Fibroblast of lung (primary cell): ENCODE measurements around the gene MORC1. TPM values are rescaled to one million over a fixed set of nuclear protein-coding genes. Genes with fewer than 3 reads are reported as not detected.

Source experiments
- DNase-seq, 2 donors: peaks; one replicate each; pipeline versions ENCODE4 v3.0.0 to v3.0.0-alpha.2; 2010; ENCODE audit warnings: low read depth in 2 of 2
- H2AFZ ChIP-seq: 2 replicates; pipeline ENCODE4 v1.5.1; 2012; ENCODE audit warnings: low read length, control low read depth, inconsistent platforms
- H3K27ac ChIP-seq: 2 replicates; pipeline ENCODE4 v1.5.1; 2011; ENCODE audit warnings: low read length, control low read depth; ENCODE audit not compliant: insufficient read depth
- H3K27me3 ChIP-seq: 2 replicates; pipeline ENCODE4 v1.5.1; 2011; ENCODE audit warnings: mild to moderate bottlenecking, low read length; ENCODE audit not compliant: control insufficient read depth, insufficient read depth
- H3K36me3 ChIP-seq: 2 replicates; pipeline ENCODE4 v1.5.1; 2011; ENCODE audit warnings: low read length; ENCODE audit not compliant: control insufficient read depth, insufficient read depth
- H3K4me1 ChIP-seq: 2 replicates; pipeline ENCODE4 v1.5.1; 2011; ENCODE audit warnings: low read length; ENCODE audit not compliant: control insufficient read depth, insufficient read depth; ENCODE audit errors: extremely low read depth
- H3K4me2 ChIP-seq: 2 replicates; pipeline ENCODE4 v1.5.1; 2011; ENCODE audit warnings: low read length, control low read depth; ENCODE audit not compliant: insufficient read depth; ENCODE audit errors: extremely low read depth
- H3K4me3 ChIP-seq, 4 experiments: fragments of 200-600 bp in 1 of 4; sonication (generic) in 1 of 4; replicated peaks in 1 of 4; 2 replicates each; pipeline ENCODE4 v1.5.1; 2011 to 2016; ENCODE audit warnings: low read length in 4 of 4, low read depth in 3 of 4, mild to moderate bottlenecking in 3 of 4, control low read depth in 2 of 4, inconsistent platforms in 1 of 4, mixed read lengths in 1 of 4; ENCODE audit not compliant: insufficient read depth in 1 of 4; ENCODE audit errors: control extremely low read depth in 1 of 4
- H3K79me2 ChIP-seq: 2 replicates; pipeline ENCODE4 v1.5.1; 2012; ENCODE audit warnings: mild to moderate bottlenecking, low read length, inconsistent platforms; ENCODE audit not compliant: control insufficient read depth, insufficient read depth
- H3K9ac ChIP-seq: 2 replicates; pipeline ENCODE4 v1.5.1; 2011; ENCODE audit warnings: mild to moderate bottlenecking, low read length, control low read depth; ENCODE audit not compliant: insufficient read depth
- H3K9me3 ChIP-seq: 2 replicates; pipeline ENCODE4 v1.5.1; 2012; ENCODE audit warnings: low read depth, low read length; ENCODE audit not compliant: control insufficient read depth, insufficient read depth
- H4K20me1 ChIP-seq: 2 replicates; pipeline ENCODE4 v1.5.1; 2011; ENCODE audit warnings: low read length; ENCODE audit not compliant: control insufficient read depth, insufficient read depth; ENCODE audit errors: extremely low read depth
- CTCF ChIP-seq, 2 donors: IDR thresholded peaks in 1 of 2; conservative IDR thresholded peaks in 1 of 2; 1 replicate in 1 of 2; 2 replicates in 1 of 2; pipeline ENCODE4 v1.5.1; 2011 to 2012; ENCODE audit warnings: low read length in 2 of 2, control low read depth in 1 of 2, inconsistent platforms in 1 of 2, low read depth in 1 of 2, mild to moderate bottlenecking in 1 of 2
- EZH2 ChIP-seq: IDR thresholded peaks from 2 replicates; pipeline ENCODE4 v1.5.1; 2012; ENCODE audit warnings: low read length, control low read depth, mild to moderate bottlenecking; ENCODE audit errors: missing control alignments
- polyA plus RNA-seq, 2 donors: library from polyadenylated mRNA; depleted of rRNA in 1 of 2; stranded (reverse) in 1 of 2; unstranded in 1 of 2; fragments of >200 nt; gene quantifications; 2 replicates each; pipeline ENCODE4 v1.2.1, GENCODE V29; 2011 to 2012; ENCODE audit warnings: missing spikeins in 1 of 2
- total RNA-seq: library from RNA; depleted of rRNA; stranded (reverse); fragments of >200 nt; gene quantifications from 2 replicates; pipeline ENCODE4 v1.2.1, GENCODE V29; 2014

Gene MORC1
- total and polyA plus RNA-seq, 2 donors (not counting 1 experiment from before 2014, with no cell fraction given) = not detected

- TF ChIP-seq CTCF (conservative IDR thresholded peaks at IDR 0.05 in 1 of 2, IDR thresholded peaks at IDR 0.05 in 1 of 2; ENCODE audit: low read depth in 1 of 2, low read length in 2 of 2) (no peak), EZH2 (no peak)
- Histone ChIP-seq H3K9me3 (no peaks in the 10 kb centered on the region), H3K9ac (no peak overlapping the region), H3K27me3 (no peaks in the 10 kb centered on the region), H4K20me1 (no peaks in the 10 kb centered on the region), H3K4me1 (no peaks in the 10 kb centered on the region), H3K27ac (no peak overlapping the region), H3K4me3 (no peak overlapping the region), H2AFZ (no peak overlapping the region), H3K4me2 (no peak overlapping the region), H3K79me2 (no peaks in the 10 kb centered on the region), H3K36me3 (no peaks in the 10 kb centered on the region)
- DNase-seq = no peak
Observed at GRCh38 chr3:108998436-108998835, 119.5 kb downstream of the MORC1 start.

- Histone ChIP-seq H3K4me3 (no peak overlapping the region), H3K9me3 (no peaks in the 10 kb centered on the region), H3K27me3 (no peaks in the 10 kb centered on the region), H3K36me3 (no peaks in the 10 kb centered on the region), H4K20me1 (no peaks in the 10 kb centered on the region), H3K4me2 (no peak overlapping the region), H3K27ac (no peak overlapping the region), H3K79me2 (no peaks in the 10 kb centered on the region), H3K9ac (no peak overlapping the region), H3K4me1 (no peaks in the 10 kb centered on the region), H2AFZ (no peak overlapping the region)
- TF ChIP-seq CTCF (conservative IDR thresholded peaks at IDR 0.05 in 1 of 2, IDR thresholded peaks at IDR 0.05 in 1 of 2; ENCODE audit: low read depth in 1 of 2, low read length in 2 of 2) (no peak), EZH2 (no peak)
- DNase-seq = no peak
Observed at GRCh38 chr3:108985844-108986243, 132.1 kb downstream of the MORC1 start.

- Histone ChIP-seq H2AFZ (no peak overlapping the region), H4K20me1 (no peaks in the 10 kb centered on the region), H3K9me3 (no peaks in the 10 kb centered on the region), H3K4me2 (no peak overlapping the region), H3K9ac (no peak overlapping the region), H3K4me1 (no peaks in the 10 kb centered on the region), H3K4me3 (no peak overlapping the region), H3K79me2 (no peaks in the 10 kb centered on the region), H3K27ac (no peak overlapping the region), H3K27me3 (no peaks in the 10 kb centered on the region), H3K36me3 (no peaks in the 10 kb centered on the region)
- TF ChIP-seq CTCF (conservative IDR thresholded peaks at IDR 0.05 in 1 of 2, IDR thresholded peaks at IDR 0.05 in 1 of 2; ENCODE audit: low read depth in 1 of 2, low read length in 2 of 2) = no peak
- no peak for TF ChIP-seq EZH2
- no peak for DNase-seq
Observed at GRCh38 chr3:108983051-108983450, 134.9 kb downstream of the MORC1 start.
